WTC11 (cell line): ENCODE data around the gene SWI5. TPM values are rescaled to one million over a fixed set of nuclear protein-coding genes. Genes with fewer than 3 reads are reported as not detected.

Experiments used
- ATAC-seq: fragments of 200-7000 bp; cut with Tn5 transposase; 2 replicates; pipeline ENCODE4 v1.10.0; 2021; ENCODE audit warnings: mild to moderate bottlenecking, moderate library complexity
- CTCF ChIA-PET: fragments of 300-600 bp; sonication (Branson Sonifier 250); formaldehyde crosslinking; loops from one replicate; lab custom pipeline; 2021; ENCODE audit warnings: antibody characterized with exemption; lab: Charles Lee
- POLR2A ChIA-PET: fragments of 350-600 bp; sonication (Branson Sonifier 250); formaldehyde crosslinking; loops from one replicate; lab custom pipeline; 2021; ENCODE audit warnings: antibody characterized with exemption; lab: Charles Lee
- DNase-seq: peaks from one replicate; pipeline ENCODE4 v3.0.0; 2021; ENCODE audit warnings: low spot score
- H3K27ac Mint-ChIP-seq: 2 replicates; pipeline ENCODE4 v1.8.0; 2021; ENCODE audit warnings: mixed read lengths
- H3K27me3 Mint-ChIP-seq: 2 replicates; pipeline ENCODE4 v1.8.0; 2021; ENCODE audit warnings: low read depth, mild to moderate bottlenecking, moderate library complexity, mixed read lengths
- H3K36me3 Mint-ChIP-seq: 2 replicates; pipeline ENCODE4 v1.8.0; 2021; ENCODE audit warnings: mixed read lengths
- H3K4me1 Mint-ChIP-seq: 2 replicates; pipeline ENCODE4 v1.8.0; 2022; ENCODE audit warnings: mixed read lengths
- H3K4me3 Mint-ChIP-seq: 2 replicates; pipeline ENCODE4 v1.8.0; 2021; ENCODE audit warnings: mild to moderate bottlenecking, moderate library complexity, mixed read lengths
- H3K9me3 Mint-ChIP-seq: 2 replicates; pipeline ENCODE4 v1.8.0; 2021; ENCODE audit warnings: mixed read lengths
- ARID4B ChIP-seq: sonication (generic); formaldehyde crosslinking; IDR thresholded peaks from 2 replicates; pipeline ENCODE4 v1.8.0; 2023; ENCODE audit warnings: missing genetic modification reagents, mild to moderate bottlenecking, borderline replicate concordance
- CTCF ChIP-seq: fragments of 200-600 bp; IDR thresholded peaks from 2 replicates; pipeline ENCODE4 v1.8.0; 2022; ENCODE audit warnings: antibody characterized with exemption
- FOXP4 ChIP-seq: sonication (generic); formaldehyde crosslinking; IDR thresholded peaks from 2 replicates; pipeline ENCODE4 v1.8.0; 2022; ENCODE audit warnings: mild to moderate bottlenecking, missing genetic modification reagents
- IRF2 ChIP-seq: sonication (generic); formaldehyde crosslinking; IDR thresholded peaks from 2 replicates; pipeline ENCODE4 v1.8.0; 2022; ENCODE audit warnings: low read depth, missing genetic modification reagents, borderline replicate concordance
- MXD4 ChIP-seq: fragments of 250-450 bp; sonication (Bioruptor Pico); IDR thresholded peaks from 2 replicates; pipeline ENCODE4 v1.8.0; 2021; ENCODE audit warnings: mild to moderate bottlenecking, moderate library complexity, borderline replicate concordance
- PREB ChIP-seq: sonication (generic); formaldehyde crosslinking; IDR thresholded peaks from 2 replicates; pipeline ENCODE4 v1.8.1; 2022; ENCODE audit warnings: mild to moderate bottlenecking, missing genetic modification reagents, moderate library complexity, borderline replicate concordance
- ZNF423 ChIP-seq: fragments of 250-450 bp; sonication (Bioruptor Pico); IDR thresholded peaks from 2 replicates; pipeline ENCODE4 v2.1.2; 2022; ENCODE audit warnings: mild to moderate bottlenecking, moderate library complexity
- ZNF425 ChIP-seq: fragments of 250-450 bp; sonication (Bioruptor Pico); conservative IDR thresholded peaks from 2 replicates; pipeline ENCODE4 v1.9.0; 2021; ENCODE audit warnings: mild to moderate bottlenecking
- ZNF532 ChIP-seq: fragments of 250-450 bp; sonication (Bioruptor Pico); IDR thresholded peaks from 2 replicates; pipeline ENCODE4 v1.9.0; 2021; ENCODE audit warnings: mild to moderate bottlenecking, borderline replicate concordance
- total RNA-seq: library from RNA; stranded (reverse); gene quantifications from 3 replicates; pipeline ENCODE4 v1.2.3, GENCODE V29; 2021

The SWI5 gene
- total RNA-seq, 1 experiment from 2014 or later, result 26.2 TPM

GRCh38 chr9:128265348-128265847, 10.7 kb upstream of the SWI5 start (continued):
- TF ChIP-seq ZNF532 (CRISPR knock-in tag), result no peak
- TF ChIP-seq IRF2 (CRISPR knock-in tag), result no peak
- TF ChIP-seq CTCF, result no peak
- no peak for TF ChIP-seq ZNF423 (CRISPR knock-in tag)
- TF ChIP-seq PREB, result no peak
- TF ChIP-seq, all 79 proteins: peak for 0

GRCh38 chr9:128266868-128267590, 9.0 kb upstream of the SWI5 start:
- Mint-ChIP-seq H3K27me3 (no peaks in the 10 kb centered on the region), H3K27ac (no peak overlapping the region), H3K9me3 (no peaks in the 10 kb centered on the region), H3K4me3 (no peak overlapping the region), H3K4me1 (no peaks in the 10 kb centered on the region), H3K36me3 (peaks cover 29% of the 10 kb centered on the region)
- POLR2A ChIA-PET, result no interaction called here
- CTCF ChIA-PET, result no interaction called here
- TF ChIP-seq ARID4B, result no peak
- TF ChIP-seq ZNF425 (CRISPR knock-in tag), result no peak
- TF ChIP-seq MXD4, result no peak
- no peak for TF ChIP-seq FOXP4 (CRISPR knock-in tag)
- no peak for ATAC-seq
- no peak for DNase-seq
